GM19395 (cell line): ENCODE results near the gene ADGRB3.

Experiments
- ATAC-seq: cut with Tn5 transposase; IDR thresholded peaks from one replicate; pipeline ENCODE4 v1.9.1; 2021; ENCODE audit warnings: mild to moderate bottlenecking, moderate library complexity; ENCODE audit not compliant: unreplicated experiment

Gene ADGRB3

DNA sequence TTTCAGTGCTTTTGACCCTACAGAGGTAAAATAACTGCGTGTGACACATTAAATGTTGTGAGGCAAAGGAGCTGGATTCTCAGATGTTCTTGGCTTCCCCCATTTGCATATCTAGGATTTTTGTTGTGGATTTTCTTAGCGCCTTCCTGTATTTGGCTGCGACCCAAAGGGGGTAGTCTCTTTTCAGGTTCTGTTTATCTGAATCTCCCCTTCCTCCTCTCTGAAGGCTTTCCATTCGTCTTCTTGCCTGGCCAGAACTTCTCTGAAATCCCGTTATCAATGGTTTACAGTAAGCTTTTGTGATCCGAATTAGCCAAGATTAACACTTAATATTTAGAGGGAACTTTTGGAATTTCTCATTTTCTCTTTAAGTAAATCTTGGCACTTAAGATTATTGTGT lies 60.8 kb downstream of the ADGRB3 start:
- no peak for ATAC-seq

DNA sequence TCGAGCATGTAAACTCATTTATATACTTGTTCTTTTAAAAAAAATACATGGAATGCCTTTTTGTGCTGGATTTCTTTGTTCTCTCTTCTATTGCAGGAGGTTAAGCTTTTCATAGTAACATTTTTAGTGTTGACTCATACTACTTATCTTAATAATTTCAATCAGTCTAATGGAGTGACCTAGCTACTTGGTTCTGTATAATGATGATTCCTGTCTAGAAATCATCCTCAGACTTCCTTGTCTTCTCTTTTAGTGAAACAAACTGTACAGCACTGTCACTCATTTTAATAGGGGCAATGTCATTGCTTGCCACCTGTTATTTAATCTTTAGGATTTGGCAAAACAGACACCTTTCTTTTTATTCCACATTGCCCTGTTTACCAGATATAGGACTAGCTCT lies 62.3 kb downstream of the ADGRB3 start:
- ATAC-seq: no peak

- ATAC-seq: no peak
These were observed 66.1 kb downstream of the ADGRB3 start for GRCh38 chr6:68701159-68701558.

DNA sequence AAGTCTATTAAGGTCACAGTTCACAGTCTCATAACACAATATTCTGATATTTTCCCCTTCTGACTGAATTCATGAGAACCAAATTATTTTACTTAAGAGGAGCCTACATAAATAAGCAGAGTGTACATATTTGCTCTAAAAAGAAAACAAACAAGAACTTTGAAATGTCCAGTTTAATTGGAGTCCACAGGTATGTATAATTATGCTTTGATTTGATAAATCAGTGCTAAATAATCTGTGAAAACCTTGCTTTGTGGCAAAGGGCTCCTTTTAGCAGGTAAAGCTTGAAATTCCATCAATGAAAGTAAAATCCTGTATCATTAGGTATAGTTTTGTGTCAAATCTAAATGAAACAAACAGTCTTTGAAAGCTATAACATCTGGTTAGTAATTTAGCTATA lies 69.4 kb downstream of the ADGRB3 start:
- no peak for ATAC-seq

DNA sequence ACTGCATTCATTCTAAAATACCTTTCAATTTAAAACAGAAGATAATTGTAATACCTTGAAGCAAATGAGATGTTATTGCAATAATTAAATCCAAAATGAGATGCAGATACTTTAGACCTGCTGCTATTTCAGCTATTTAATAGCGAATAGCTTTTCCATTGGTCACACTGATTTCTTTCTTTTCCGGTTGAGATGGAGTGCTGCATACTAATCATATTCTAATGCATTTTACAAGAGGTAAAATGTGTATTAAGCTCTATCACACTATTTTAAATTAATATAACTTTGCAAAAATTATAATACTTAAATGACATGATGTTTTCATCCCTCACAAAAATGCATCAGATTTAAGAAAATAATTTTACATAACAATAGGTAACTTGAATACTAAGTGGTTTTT lies 74.0 kb downstream of the ADGRB3 start:
- ATAC-seq: no peak

GRCh38 chr6:68709882-68710281 lies 74.8 kb downstream of the ADGRB3 start:
- ATAC-seq: no peak

DNA sequence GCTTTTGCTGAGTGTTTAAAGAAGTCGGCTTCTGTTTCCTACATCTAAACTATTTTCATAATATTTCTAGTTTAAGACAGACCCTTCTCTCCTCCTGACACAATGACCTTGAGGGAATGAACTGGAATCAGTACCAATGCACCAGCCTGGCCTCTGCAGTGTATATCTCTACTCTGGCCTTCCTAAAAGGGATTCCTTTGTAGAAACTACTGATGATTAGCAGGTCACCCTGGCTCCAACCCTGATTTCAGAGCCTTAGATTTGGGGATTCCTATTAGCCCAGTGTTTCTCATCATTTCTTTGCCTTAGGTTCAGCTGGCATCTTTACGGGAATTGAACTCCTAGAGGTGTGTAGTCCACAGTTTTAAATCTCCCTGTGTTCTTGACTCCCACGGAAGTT lies 75.4 kb downstream of the ADGRB3 start:
- ATAC-seq: no peak

DNA sequence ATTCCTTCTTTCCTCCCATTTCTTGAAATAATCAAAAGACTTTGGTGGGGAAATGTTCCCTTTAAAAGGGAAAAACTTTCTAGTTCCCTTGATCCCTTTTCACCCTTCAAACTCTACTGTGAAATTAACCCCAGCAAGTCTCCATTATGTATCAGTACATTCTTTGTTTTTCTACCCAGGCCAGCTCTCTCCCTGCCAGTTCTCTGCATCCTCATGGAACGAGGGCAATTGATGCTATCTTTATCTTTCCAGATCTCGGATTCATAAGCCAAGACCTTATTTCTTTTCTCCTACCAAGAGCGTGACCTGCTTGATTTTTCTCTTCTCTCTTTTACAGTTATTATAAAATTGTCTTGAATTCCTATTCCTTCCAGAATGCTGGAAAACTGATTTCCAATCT lies 75.8 kb downstream of the ADGRB3 start:
- no peak for ATAC-seq

DNA sequence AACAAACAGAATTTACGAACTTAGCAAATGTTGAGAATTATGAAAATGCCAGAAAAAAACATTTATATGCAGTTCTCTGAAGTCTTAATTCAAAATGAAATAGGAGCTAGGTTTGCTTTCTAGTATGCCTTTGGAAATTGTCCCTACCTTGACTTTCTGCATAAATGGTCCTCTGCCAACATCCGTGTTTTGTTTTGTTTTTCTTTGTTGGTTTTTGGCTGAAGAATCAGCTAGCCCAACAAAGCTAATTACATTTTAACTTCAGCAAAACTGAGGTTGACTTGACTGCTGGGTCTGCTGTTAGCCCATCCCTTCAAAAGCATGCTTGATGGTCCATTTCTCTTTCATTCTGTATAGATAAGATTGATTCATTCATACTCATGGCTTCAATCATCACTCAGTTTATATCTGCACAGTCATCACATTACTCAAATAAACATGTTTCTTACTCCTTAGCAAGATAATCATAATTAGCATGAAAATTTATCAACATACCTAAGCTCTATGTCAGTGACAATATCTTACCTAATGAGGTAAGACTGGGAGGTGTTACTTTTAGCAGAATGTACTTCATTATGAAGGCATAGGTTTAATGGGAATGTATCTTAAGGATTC lies 76.4 kb downstream of the ADGRB3 start:
- no peak for ATAC-seq

DNA sequence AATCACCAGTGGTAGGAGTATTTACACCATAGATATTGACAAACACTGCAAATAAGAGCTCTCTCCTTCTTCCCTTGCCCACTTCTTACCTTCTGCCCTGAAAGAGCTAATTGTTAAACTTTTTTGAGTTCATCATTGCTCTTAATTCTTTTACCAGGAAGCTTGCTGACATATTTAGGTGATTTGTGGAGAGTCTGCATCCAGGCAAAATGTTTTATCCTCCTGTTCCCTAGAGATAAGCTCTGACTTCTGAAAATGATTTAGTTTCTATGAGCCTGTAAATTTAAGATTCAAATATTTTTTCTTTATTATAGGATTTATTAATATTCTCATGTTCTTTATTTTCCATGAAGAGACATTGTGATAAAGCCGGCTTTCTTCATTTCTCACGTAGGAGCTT lies 81.5 kb downstream of the ADGRB3 start:
- ATAC-seq: no peak

DNA sequence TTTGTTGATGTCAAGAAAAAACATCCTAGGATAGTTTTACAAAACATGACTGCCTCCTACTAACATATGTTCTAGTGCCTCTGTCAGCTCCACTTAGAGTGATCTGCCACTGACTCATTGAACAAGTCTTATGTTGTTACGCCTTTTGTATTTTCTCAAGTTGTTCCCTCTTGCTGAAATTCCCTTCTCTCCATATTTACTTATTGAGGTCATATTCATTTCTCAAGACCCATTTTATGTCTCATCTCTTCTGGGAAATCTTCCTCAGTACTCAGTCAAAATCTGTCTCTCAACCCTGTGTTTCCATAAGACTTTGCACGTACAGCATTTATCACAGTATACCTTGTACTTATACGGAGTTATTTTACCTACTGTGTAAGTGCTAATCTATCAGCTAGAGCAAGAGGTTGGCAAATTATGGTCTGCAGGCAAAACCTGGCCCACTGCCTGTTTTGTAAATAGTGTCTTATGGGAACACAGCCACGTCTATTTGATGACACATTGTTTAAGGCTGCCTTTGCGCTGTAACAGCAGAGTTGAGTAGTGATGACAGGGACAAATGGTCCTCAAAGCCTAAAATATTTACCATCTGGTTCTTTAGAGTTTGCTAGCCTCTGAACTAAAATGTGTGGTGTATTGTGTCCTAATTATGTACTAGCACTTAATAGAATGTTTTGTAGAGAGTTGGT lies 83.4 kb downstream of the ADGRB3 start:
- ATAC-seq: no peak

DNA sequence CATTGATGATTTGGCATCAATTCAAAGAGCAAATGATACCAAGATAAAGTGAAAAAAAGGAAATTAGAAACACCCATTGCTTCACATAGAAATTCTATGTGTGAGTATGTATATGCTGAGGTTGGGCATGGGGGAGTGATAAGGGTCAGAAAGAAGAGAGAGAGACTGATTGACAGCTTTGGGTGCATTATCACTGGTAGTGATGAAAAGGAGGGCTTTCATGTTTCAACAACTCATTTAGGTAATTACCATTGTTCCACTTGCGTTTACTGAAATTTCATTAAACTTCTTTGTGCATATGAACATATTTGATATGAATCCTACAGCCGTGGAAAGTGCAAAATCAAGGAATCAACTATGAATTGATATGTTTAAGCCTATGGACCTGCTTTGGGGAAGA lies 84.7 kb downstream of the ADGRB3 start:
- no peak for ATAC-seq

GRCh38 chr6:68722891-68723527 lies 87.9 kb downstream of the ADGRB3 start:
- ATAC-seq: no peak

- ATAC-seq: no peak
These were observed 89.0 kb downstream of the ADGRB3 start for GRCh38 chr6:68724060-68724459.

GRCh38 chr6:68726337-68726736 lies 91.3 kb downstream of the ADGRB3 start:
- no peak for ATAC-seq

DNA sequence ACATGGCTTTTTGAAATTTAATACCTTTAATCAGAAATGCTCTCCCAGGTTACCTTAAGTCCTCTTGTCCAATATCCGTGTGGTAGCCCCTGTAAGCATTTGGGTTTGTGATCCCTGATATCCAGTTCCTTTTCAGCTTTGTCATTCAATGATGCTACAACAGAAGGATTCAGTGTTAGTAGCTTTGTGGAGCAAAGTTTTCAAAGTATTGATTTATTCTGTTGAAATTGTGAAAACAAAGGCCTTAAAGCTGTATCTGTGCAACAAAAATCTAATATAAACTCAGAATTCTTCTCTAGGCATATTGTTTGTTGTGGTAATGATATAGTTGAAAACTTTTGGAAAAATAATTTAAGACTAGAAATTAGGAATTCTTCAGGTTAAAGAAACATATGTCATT lies 91.9 kb downstream of the ADGRB3 start:
- no peak for ATAC-seq

DNA sequence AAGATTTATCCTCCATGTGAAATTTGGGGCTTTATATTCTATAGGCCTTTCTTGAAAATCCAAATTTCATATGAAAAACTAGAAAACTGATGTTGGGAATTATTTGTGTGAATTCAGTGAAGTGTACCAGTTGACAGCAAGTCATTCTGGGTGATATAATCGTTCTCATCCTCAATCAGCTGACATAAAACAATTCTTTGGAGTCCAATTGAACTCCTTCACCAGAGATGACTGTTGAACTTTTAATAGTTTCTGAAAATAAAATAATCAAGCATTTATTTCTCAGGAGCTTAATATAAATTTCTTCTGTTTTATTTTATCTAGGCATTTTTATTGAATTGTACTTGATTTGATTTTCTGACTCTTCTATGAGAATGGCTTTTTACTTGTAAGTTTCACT lies 92.6 kb downstream of the ADGRB3 start:
- no peak for ATAC-seq

- ATAC-seq: no peak
These were observed 93.3 kb downstream of the ADGRB3 start for GRCh38 chr6:68728159-68728979.

DNA sequence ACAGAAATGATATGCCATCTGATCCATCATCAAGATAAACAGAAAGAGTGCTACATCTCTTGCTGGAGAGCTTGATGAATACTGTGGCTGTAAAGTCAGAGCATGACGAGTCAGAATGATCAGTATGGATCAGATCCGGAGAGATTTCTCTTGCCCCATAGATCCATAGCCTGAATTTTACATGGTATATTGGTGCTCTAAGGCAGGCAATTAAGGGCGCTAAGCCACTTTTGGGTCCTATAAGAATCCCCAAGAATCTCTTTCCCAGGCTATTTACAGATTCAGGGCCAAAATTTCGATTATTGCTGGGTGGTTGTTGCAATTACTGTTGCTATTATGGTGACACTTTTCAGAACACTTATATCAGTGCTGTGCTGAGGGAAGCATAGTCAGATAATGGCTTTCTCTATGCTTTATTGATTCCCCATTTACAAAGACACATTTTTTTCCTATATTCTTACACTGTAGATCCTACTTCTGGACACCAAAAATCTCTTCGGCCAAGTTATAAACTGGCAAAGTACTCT lies 94.4 kb downstream of the ADGRB3 start:
- no peak for ATAC-seq

DNA sequence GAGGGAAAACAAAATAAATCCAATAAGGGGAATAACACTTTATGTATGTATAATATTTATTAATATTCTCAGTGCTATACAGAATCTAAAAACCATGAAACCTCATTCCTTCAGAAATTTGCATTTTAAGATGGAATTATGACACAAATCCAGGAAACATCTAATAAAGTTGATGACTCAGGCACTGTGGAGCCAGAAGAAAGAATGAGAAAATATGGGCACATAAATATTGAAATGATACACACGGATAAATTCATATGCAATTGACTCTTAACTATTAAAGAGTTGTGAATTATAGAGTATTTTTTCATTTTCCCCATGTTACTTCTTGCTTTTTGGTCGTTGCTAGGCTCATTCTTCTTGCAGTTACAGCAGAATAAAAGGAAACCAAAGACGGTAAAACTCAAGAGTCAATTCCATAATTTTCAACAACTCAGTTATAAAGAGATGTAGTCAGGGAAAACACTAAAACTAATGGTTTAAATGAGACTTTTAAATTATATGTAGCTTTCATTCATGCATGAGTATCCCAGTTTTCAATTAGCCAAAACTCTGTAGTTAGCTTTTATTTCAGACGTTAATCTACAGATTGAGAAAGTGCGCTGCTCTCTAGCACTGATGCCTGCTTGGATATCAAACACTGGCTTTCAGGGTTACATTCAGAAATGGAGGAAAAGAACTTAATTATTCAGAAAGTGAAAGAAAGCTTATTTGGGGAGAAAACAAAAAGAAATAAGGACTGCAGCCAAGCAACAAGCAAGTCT lies 95.4 kb downstream of the ADGRB3 start:
- no peak for ATAC-seq

GRCh38 chr6:68732423-68732822 lies 97.3 kb downstream of the ADGRB3 start:
- ATAC-seq: no peak
